Measurements from ENCODE around the gene GKN1. TPM values are rescaled to one million over a fixed set of nuclear protein-coding genes. Genes with fewer than 3 reads are reported as not detected.

The GKN1 gene
- total RNA-seq, 4 donors from 2014 or later: not detected

DNA sequence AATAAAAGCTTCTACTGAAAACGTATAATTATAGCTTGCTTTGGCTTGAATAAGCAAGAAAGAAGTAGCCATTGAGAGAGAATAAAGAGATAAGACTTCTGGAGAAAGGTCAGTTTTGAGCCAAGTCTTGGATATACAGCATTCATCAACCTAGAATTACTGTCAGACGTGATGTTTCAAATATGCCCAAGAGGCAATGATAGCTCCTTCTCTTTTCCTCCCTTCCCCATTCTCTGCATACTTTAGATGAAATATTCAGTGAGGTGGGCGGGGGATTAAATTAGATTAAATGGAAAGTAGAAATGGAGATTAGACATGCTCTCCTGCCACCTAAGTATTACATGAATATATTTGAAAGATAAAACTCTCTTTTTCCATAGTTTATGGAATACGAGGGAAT, 47.3 kb downstream of the GKN1 start:
- TF ChIP-seq CTCF (IDR thresholded peaks at IDR 0.05; ENCODE audit: low read depth): no peak

DNA sequence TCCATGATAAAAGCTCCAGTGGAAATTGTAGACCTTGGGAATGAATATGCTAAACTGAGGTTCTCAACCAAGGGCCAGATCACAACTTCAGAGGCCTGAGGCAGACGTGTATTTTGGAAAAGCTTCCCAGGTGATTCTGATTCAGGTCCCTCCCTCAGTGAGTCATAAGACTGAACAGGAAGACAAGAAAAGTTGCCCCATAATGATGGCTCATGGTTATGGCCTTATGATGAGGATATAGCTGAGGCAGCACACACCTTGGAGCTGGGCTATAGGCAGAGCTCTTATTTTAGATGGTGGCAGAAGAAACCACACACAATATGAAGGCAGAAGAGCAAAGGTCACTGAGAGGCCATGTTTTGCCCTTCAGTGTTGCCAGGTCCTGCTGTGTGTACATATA, 48.1 kb downstream of the GKN1 start:
- TF ChIP-seq CTCF (IDR thresholded peaks at IDR 0.05; ENCODE audit: low read depth): no peak

- TF ChIP-seq CTCF (IDR thresholded peaks at IDR 0.05; ENCODE audit: low read depth): no peak
These were observed 48.8 kb downstream of the GKN1 start for GRCh38 chr2:69023236-69023635.

GRCh38 chr2:69026026-69026425, 51.6 kb downstream of the GKN1 start:
- TF ChIP-seq CTCF (IDR thresholded peaks at IDR 0.05; ENCODE audit: low read depth): no peak

DNA sequence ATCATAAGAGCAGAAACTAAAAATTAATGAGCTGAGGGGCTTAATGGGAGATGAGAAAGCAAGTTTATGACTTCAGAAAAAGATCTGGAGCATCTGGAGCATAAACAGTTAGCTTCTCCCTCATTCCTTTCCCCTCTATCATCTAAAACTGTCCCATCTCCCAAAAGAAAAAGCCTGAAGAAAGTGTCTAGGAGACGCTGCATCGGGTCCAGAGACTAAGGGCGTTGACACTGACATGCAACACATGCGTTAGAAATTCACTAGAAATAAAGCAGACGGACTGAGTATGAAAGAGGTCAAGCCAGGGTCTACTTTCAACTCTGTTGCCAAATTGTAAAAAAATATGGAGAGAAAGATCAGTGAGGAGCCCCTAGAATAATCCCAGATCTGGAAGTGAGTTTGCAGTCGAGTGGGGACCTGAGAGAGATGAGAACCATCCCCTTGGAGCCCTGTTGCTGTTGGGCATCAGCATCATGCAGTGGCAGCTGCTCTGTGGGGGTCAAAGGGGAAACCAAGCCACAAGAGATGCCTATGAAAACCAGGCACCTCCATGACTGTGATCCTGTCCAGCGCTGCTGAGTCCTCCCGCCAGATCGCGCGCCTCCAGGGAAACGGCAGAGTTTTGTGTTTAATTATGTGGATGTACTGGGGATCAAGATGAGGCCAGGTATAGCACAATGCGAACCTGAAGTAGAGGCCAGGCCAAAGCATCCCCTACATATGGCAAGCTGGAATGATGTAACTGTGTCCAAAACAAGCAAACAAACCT, 52.4 kb downstream of the GKN1 start:
- no peak for TF ChIP-seq CTCF (IDR thresholded peaks at IDR 0.05; ENCODE audit: low read depth)

Other genes with a start within 250 kb of the GKN1 start
- gene ARHGAP25, start 239.8 kb upstream of the GKN1 start, total RNA-seq: 10 to 100 TPM in 3 of 4 donors, 1 to 10 TPM in 1; 7.3 to 29.7 (median 14.3) TPM
- not detected for gene BMP10, start 103.2 kb upstream of the GKN1 start, total RNA-seq
- not detected for gene GKN2, start 21.7 kb upstream of the GKN1 start, total RNA-seq
- gene ANTXR1, start 38.5 kb downstream of the GKN1 start, total RNA-seq: 10 to 100 TPM; 45.4 to 88.7 (median 67.0) TPM

Measured in subcutaneous adipose tissue (tissue), 4 donors.